SU-DHL-6 (cell line): ENCODE results near the gene VGF.

ENCODE experiments used
- H2AFZ ChIP-seq: fragments of 200-600 bp; sonication (generic); 2 replicates; pipeline ENCODE4 v1.6.1; 2014; ENCODE audit warnings: low read depth, mild to moderate bottlenecking, moderate library complexity, mixed read lengths, antibody characterized with exemption, low read length; ENCODE audit not compliant: severe bottlenecking
- H3F3A ChIP-seq: fragments of 200-600 bp; shearing (Covaris generic); 2 replicates; pipeline ENCODE4 v1.6.0; 2016; ENCODE audit warnings: antibody characterized with exemption, mild to moderate bottlenecking; ENCODE audit not compliant: insufficient read depth
- H3K27ac ChIP-seq: fragments of 200-600 bp; sonication (generic); 2 replicates; pipeline ENCODE4 v1.5.1; 2016; ENCODE audit warnings: low read depth, mild to moderate bottlenecking, low read length, moderate library complexity, mixed read lengths
- H3K27me3 ChIP-seq: fragments of 200-600 bp; sonication (generic), shearing (Covaris generic); 2 replicates; pipeline ENCODE4 v1.6.0; 2014; ENCODE audit warnings: mild to moderate bottlenecking, low read length
- H3K36me3 ChIP-seq: fragments of 200-600 bp; sonication (generic); 2 replicates; pipeline ENCODE4 v1.6.1; 2014; ENCODE audit warnings: mild to moderate bottlenecking, low read length, mixed read lengths
- H3K4me2 ChIP-seq: fragments of 300-600, 200-600 bp; shearing (Covaris generic), sonication (generic); 2 replicates; pipeline ENCODE4 v1.6.0; 2014; ENCODE audit warnings: low read length, low read depth, mild to moderate bottlenecking; ENCODE audit not compliant: poor library complexity, severe bottlenecking
- H3K4me3 ChIP-seq: fragments of 200-600 bp; sonication (generic); 2 replicates; pipeline ENCODE4 v1.5.1; 2014; ENCODE audit warnings: antibody characterized with exemption, low read length, mild to moderate bottlenecking, mixed read lengths; ENCODE audit not compliant: insufficient read depth, poor library complexity, severe bottlenecking
- H3K79me2 ChIP-seq: fragments of 200-600 bp; sonication (generic); 2 replicates; pipeline ENCODE4 v1.6.1; 2014; ENCODE audit warnings: mild to moderate bottlenecking, low read length, moderate library complexity; ENCODE audit not compliant: insufficient read depth
- H3K9ac ChIP-seq: fragments of 200-600 bp; sonication (generic); 2 replicates; pipeline ENCODE4 v1.7.0; 2014; ENCODE audit warnings: mild to moderate bottlenecking, low read length
- H3K9me2 ChIP-seq: fragments of 200-600 bp; sonication (generic); replicated peaks from 2 replicates; pipeline ENCODE4 v1.6.1; 2014; ENCODE audit warnings: low read length; ENCODE audit not compliant: insufficient read depth
- H3K9me3 ChIP-seq: fragments of 200-600 bp; sonication (generic); 2 replicates; pipeline ENCODE4 v1.6.1; 2014; ENCODE audit warnings: low read length, mixed read lengths; ENCODE audit not compliant: insufficient read depth
- H4K20me1 ChIP-seq: fragments of 200-600 bp; sonication (generic); 2 replicates; pipeline ENCODE4 v1.6.1; 2014; ENCODE audit warnings: low read depth, mild to moderate bottlenecking, antibody characterized with exemption, low read length, moderate library complexity, mixed read lengths
- CTCF ChIP-seq: fragments of 200-600 bp; sonication (generic); IDR thresholded peaks from one replicate; pipeline ENCODE4 v1.5.1; 2017; ENCODE audit warnings: antibody characterized with exemption, mild to moderate bottlenecking, low read length, moderate library complexity; ENCODE audit not compliant: insufficient read depth, poor library complexity, severe bottlenecking
- EZH2phosphoT487 ChIP-seq: fragments of 200-600 bp; sonication (generic), shearing (Covaris generic); conservative IDR thresholded peaks from 2 replicates; pipeline ENCODE4 v1.6.1; 2018; ENCODE audit warnings: mild to moderate bottlenecking, antibody characterized with exemption, low read length, moderate library complexity, mixed read lengths

Gene VGF

GRCh38 chr7:101154693-101155102 lies 10.7 kb downstream of the VGF start:
- peak overlapping the region; percentile 72 for H2AFZ ChIP-seq
- H4K20me1 ChIP-seq, result no peaks in the 10 kb centered on the region
- peak overlapping the region; percentile 89 for H3K9ac ChIP-seq
- H3K27ac ChIP-seq, result peak overlapping the region; percentile 14; the same call in 1 of the 2 replicates
- H3K27me3 ChIP-seq, result no peaks in the 10 kb centered on the region
- H3K4me3 ChIP-seq, result peak overlapping the region; percentile 86
- no peaks in the 10 kb centered on the region for H3K79me2 ChIP-seq
- no peaks in the 10 kb centered on the region for H3K36me3 ChIP-seq
- no peaks in the 10 kb centered on the region for H3K9me3 ChIP-seq
- H3K4me2 ChIP-seq, result peak overlapping the region; percentile 72
- TF ChIP-seq EZH2phosphoT487, result no peak
- TF ChIP-seq CTCF, result no peak
- no peaks in the 10 kb centered on the region for H3K9me2 ChIP-seq
- H3F3A ChIP-seq, result 0 out of 2 replicates have a peak, but pooled peaks cover 9% of the 10 kb centered on the region

GRCh38 chr7:101153969-101154692 lies 11.2 kb downstream of the VGF start, which contains the start of gene AP1S1:
TSS of gene AP1S1 (plus strand) at chr7:101154476. CDS start at chr7:101154515, 39 bp downstream.
- no peaks in the 10 kb centered on the region for H3K9me3 ChIP-seq
- TF ChIP-seq EZH2phosphoT487, result no peak
- no peak for TF ChIP-seq CTCF
- no peaks in the 10 kb centered on the region for H4K20me1 ChIP-seq

GRCh38 chr7:101151908-101152651 lies 13.3 kb downstream of the VGF start:
- Histone ChIP-seq H3K9me3 (no peaks in the 10 kb centered on the region), H4K20me1 (no peaks in the 10 kb centered on the region), H3K4me2 (no peak overlapping the region), H2AFZ (no peak overlapping the region), H3K27ac (no peak overlapping the region), H3K27me3 (no peaks in the 10 kb centered on the region), H3K79me2 (no peaks in the 10 kb centered on the region), H3K36me3 (no peaks in the 10 kb centered on the region), H3K9me2 (no peaks in the 10 kb centered on the region), H3K4me3 (no peak overlapping the region), H3K9ac (no peak overlapping the region), H3F3A (0 out of 2 replicates have a peak, but pooled peaks cover 3% of the 10 kb centered on the region)
- no peak for TF ChIP-seq EZH2phosphoT487
- TF ChIP-seq CTCF, result no peak

More at GRCh38 chr7:101153969-101154692, 11.2 kb downstream of the VGF start, which contains the start of gene AP1S1:
- H3K4me2 ChIP-seq, result peak within 1 kb of the TSS; percentile 72
- H2AFZ ChIP-seq, result peak within 1 kb of the TSS; percentile 72
- H3K27me3 ChIP-seq, result no peaks in the 10 kb centered on the region
- H3K79me2 ChIP-seq, result no peaks in the 10 kb centered on the region
- peak within 1 kb of the TSS; percentile 86 for H3K4me3 ChIP-seq
- H3K36me3 ChIP-seq, result no peaks in the 10 kb centered on the region
- H3F3A ChIP-seq, result 0 out of 2 replicates have a peak, but pooled peaks cover 9% of the 10 kb centered on the region
- peak within 1 kb of the TSS; percentile 89 for H3K9ac ChIP-seq
- no peaks in the 10 kb centered on the region for H3K9me2 ChIP-seq
- peak within 1 kb of the TSS; percentile 14; the same call in 1 of the 2 replicates for H3K27ac ChIP-seq
